HG03159 (cell line): ENCODE results near the gene C2orf66.

Experiments used
- ATAC-seq: cut with Tn5 transposase; IDR thresholded peaks from one replicate; pipeline ENCODE4 v1.9.1; 2021; ENCODE audit warnings: mild to moderate bottlenecking, moderate library complexity; ENCODE audit not compliant: unreplicated experiment

The C2orf66 gene

DNA sequence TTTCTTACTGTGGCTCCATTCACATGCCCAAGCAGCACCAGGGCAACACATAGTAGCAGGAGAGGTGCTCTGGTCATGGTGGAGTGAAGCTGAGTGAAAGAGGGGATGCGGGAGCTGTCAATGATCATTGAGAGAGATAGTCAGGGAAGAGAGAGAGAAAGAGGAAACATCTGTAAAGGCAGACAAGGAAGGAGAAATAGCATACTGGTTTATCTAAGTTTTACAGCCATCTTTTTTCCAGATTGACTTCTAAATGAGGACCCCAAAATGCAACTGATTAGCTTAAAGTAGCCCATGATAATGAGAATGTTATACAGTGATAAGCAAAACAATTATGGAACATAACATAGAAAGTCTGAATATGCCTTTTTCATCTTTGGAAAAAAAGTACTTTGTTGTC, at the start of gene C2orf66:
TSS of gene C2orf66 (minus strand) at position 96 of the 400 bp plus-strand sequence. CDS start at position 77, 19 bp downstream.
- no peak for ATAC-seq

DNA sequence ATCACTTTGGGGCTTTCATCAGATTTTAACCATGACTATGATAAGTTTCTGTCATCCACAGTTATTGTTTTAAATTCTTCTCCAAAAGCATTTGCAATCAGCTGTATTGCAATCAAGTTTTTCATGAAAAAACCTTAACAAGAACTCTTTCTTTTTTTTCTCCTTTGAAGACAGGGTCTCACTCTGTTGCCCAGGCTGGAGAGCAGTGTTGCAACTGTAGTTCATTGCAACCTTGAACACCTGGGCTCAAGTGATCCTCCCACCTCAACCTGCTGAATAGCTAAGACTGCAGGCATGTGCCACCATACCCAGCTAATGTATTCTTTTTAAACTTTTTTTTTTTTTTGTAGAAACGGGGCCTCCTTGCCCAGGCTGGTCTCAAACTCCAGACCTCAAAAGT, 45.5 kb upstream of the C2orf66 start:
- ATAC-seq, result no peak

DNA sequence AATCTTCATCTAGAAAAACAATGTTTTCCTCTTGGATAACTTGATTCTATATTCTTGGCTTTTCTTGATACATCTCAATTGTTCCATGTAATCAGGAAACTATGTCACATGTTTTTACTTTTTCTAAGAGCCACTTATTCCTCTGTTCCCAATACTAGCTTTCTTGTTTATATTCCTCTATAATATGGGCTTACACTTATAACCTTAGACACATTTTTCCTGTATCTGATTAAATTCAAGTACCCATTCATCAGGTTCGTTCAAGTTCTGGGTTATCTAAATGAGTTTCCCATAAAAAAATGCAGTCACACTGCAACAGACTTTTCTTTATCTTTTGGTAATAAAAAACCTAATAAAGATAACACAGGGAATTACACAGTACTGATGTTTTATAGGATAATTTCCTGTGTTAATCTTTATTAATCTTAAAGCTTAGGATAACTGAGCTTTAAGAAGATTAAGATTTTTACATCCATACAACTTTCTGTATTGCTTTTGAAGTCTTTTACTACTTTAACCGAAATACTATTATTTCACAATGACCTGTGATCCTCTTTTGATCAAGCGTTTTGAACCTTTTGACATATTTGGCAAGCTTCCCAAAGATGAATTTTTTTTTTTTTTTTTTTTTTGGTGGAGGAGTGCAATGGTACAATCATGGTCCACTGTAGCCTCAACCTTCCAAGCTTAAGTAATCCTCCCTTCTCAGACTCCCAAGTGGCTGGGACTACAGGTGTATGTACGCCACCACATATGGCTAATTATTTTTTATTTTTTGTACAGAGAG, 44.3 kb upstream of the C2orf66 start:
- ATAC-seq, result no peak

DNA sequence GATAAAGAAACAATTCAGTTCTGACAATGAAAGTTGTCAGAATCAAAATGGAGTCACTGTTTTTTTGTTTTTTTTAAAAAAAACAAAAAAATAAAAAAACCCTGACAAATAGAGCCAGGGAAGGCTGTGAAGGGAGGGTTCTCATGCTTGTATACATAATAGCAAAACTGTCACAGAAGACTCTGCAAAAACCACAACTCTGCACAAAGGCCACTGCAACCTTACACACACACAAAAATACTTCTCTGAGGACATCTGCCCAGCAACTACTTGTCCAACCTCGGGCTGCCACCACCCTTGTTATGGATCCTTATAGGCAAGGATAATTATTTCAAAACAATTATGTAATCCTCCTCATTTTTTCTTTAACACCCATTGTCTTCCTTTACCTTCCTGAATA, 41.9 kb upstream of the C2orf66 start:
- no peak for ATAC-seq

DNA sequence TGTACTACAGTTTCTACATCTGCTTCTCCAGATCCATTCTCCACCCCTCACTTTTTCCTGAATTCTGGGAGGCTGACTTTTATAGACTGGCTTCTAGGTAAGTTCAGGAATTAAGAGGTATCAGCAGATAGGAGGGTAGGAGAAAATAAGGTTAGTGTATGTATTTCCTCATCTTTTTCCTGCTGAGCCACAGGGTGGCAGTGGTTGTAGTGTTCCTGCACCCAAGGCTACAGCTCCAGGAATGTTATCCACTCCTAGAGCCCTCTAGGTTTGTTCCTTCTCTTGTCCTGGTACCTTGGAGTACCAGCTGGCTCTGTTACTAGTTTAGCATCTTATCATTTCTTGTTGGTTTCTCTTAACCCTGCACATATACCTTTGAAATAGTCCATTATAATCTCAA, 40.7 kb upstream of the C2orf66 start:
- no peak for ATAC-seq

DNA sequence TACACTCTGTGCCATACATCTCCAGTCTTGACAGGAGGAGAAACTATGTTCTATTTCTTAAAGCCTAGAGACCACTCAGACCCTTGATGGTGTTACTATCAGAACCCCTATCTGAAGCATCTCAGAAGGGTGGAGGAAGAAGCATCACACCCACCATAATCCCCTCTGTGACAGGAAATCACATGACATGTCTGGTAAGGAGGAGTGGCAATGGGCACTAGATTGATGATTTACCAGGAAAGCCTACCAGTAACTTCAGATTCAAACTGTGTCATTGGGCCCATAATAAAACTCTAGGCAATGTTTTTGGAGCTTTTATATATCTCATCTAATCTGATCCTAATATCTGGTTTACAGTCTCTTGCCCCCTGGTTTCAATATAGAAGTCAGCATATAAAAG, 37.1 kb upstream of the C2orf66 start:
- ATAC-seq, result no peak

DNA sequence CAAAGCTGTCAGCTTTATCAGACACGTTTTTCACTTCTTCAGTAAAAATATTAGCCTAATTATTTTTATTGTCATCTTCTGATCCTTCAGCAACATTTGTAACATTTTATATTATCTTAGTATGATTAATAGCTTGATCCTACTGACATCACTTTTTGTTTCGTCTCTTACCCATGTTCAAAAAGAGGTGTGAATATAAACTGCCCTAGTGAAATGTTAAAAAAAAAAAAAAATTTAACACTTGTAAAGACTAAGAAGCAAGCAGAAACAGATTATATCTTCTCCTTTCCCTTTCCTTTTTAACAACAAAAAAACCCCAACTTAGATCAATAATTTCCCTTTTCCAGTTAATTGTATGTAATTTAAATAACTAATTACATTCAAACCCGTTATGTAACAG, 36.2 kb upstream of the C2orf66 start:
- ATAC-seq, result no peak

DNA sequence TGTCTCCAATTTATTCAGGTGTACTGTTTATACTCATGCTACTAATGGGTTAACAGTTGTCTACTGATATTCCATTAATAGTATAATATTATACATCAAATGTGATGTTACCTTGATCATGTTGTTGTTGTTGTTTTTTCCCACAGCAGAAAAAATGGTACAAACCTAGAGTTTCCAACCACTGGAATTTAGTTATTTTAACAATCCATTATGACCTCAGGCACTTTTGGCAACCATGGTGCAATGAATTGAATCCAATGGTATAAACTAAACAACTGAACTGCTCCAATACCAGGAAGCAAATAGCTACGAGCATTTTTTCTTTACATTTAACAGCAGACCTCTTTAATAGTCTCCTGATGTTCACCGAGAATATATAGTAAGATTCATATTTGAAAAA, 31.0 kb upstream of the C2orf66 start:
- no peak for ATAC-seq

DNA sequence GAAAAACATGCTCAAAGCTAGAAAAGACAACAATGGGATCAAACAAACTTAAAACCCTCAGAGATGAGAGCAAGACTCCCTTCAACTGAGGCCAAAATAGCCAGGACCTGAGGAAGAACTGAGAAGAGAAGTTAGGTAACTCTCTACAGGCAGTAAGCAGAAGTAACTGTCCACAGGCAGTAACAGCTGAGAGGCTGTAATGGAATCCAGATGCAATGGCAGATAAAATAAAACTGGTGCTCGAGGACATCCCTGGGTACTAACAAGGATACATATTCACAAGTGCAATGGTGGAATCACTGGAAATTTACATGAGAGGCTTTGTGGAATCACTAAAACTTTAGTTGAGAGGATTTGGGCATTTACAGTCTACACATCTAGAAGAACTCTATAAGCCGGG, 30.4 kb upstream of the C2orf66 start:
- no peak for ATAC-seq

DNA sequence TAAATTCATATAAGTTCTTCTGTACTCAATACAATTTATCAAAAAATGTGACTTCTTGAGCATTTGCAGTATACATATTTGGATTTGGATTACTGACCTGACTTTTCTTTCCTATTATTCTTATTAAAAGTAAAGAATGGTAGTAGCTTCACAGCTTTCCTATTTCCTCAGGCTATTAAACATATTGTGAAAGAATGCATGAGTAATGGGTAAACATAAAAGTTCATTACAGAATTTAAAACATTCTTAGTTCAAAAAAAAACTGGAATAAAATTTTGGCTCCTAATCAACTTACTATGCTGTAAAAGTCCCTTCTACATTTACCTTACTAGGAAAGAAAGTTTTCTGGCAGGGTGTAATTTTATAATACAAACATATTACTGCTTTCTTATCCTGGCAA, 27.3 kb upstream of the C2orf66 start:
- no peak for ATAC-seq

DNA sequence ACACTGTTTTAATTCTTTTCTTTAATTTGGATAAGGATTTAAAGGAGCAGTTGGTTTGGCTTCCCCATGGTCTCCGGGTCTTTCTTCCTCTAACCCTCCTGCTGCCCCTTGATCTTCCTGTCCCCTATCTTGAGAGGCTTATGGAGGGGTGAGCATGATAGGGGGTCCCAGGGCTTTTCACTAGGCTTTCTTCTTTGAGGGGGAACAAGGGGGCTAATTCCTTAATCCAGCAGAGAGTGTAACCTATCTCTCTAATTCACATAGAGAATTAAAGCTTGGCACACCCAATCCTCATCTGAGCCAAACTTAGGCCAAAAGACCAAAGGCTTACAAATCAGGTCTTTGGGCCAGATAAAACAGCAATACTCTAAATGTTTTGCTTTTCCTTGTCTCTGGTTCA, 21.5 kb upstream of the C2orf66 start:
- no peak for ATAC-seq

DNA sequence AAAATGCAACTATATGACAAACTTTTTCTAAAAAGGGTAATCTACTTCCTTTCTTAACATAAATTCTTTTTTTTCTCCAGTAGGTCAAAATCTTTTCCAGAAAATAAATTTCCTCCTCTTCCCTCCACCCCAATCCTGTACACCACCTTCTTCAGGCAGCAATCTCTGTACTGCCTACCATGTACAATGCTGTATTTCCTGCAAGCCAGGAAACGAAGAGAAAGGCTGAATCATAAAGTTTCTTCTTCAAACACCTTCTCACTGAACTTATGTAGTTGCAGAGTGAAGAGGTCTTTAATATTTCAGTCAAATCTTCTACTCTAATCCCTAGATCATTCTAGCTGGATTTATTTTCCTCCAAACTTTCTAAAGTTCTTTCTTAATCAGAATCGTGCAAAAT, 18.2 kb upstream of the C2orf66 start:
- ATAC-seq, result no peak

DNA sequence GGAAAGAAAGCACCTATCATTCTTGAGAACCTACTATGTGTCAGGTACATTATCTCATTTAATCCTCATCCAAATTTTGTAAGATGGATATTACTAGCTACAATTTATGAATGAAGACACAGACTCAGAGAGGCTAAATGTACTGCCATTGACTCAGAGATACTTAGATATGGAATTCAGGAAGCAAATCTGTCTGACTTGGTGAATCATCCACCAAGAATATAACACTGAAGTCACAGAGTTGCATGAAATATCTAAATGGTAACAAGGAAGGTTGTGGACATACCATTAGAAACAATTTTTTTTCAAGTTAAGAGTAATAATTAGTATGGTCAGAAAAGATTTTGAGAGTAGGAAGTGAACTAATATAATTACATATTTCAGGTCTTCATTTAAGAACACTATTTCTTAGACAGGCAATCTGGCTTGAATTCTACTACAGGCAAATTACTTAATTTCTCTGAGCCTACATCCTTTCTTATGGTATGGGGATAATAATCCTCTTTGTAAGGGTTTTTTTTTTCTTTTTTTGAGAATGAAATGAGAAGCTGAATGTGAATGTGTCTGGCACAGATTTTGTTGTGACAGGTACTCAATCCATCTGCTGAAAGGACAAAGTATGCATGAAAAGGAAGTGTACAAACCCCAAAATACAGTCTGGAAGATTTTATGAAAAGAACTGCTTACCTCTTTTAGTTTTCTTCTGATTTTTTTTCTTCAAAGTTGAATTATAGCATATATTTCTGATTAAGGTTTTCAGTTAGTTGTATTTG, 14.8 kb upstream of the C2orf66 start:
- no peak for ATAC-seq

DNA sequence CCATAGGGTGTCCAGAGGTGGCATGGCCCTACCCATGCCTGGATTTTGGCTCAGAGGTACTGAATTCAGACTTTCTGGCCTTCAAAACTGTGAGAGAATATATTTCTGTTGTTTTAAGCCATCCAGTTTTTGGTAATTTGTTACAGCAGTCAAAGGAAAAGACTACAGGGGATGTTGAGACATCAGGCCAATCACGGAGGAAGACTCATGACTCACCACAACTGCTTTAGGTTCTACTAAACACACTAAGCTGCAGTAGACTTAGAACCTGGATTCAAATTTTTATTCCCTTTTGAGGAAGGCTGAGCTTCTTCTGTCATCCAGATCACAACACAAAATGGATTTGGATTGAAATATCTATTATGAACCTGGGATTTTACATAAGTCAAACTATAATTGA, 12.0 kb upstream of the C2orf66 start:
- no peak for ATAC-seq

DNA sequence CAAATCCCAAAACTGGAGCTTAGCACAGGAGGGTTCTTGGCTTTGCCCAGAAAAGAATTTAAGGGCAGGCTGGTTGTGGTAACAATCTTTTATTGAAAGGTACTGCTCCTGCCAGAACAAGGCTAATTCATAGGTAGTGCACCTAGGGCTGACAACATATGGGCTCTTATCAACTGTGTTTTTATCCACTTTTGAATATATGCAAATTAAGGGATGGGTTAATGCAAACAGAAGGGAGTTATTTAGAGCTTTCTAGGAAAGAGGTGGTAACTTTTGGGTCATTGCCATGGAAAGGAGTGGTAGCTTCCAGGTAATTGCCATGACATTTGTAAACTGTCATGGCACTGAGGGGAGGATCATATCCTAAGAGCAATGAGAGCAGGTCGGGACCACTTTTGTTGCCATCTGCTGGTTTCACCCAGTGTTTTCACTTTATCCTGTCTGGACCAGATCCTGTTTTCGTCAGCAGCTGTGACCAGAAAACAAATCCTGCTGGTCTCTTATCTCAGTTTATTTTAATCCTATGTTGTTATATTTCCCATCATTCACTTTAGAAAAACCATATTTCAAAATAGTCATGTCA, 981 bp downstream of the C2orf66 start:
- ATAC-seq, result no peak

DNA sequence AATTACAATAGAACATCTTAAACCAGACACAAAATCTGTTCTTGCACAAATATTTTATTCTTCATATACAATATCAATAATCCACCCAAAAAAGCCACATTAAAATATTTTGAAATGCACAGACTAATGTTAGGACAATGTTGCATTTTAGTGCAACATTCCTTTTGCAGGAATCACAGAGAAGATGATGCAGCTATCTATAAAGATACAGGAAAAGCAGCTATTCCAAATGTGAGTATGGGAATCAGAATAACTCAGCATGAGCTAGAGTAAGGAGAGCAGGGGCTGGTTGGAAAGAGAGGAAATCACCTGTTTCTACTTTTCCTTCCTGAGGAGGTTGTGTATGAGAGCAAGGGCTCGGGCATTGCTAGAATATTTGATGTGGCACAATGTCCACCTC, 4.8 kb downstream of the C2orf66 start:
- ATAC-seq, result no peak

DNA sequence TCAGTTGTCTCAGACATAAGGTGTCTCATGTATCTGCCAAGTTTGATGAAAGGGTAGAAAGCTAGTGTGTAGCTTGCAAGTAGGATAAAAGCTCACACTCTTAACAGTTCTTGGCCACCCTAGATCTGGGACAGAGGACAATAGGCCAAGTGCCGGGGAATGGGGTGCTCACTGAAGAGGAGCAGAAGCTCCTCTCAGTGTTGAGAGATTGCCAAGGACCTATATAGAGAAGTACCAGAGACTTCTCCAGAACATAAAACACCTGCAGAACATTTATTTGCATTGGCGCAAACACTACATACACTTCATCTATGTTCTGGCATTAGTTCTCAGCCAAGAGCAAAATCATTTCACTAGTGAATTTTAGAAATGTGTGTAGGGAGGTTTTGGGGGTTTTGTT, 6.8 kb downstream of the C2orf66 start:
- no peak for ATAC-seq

DNA sequence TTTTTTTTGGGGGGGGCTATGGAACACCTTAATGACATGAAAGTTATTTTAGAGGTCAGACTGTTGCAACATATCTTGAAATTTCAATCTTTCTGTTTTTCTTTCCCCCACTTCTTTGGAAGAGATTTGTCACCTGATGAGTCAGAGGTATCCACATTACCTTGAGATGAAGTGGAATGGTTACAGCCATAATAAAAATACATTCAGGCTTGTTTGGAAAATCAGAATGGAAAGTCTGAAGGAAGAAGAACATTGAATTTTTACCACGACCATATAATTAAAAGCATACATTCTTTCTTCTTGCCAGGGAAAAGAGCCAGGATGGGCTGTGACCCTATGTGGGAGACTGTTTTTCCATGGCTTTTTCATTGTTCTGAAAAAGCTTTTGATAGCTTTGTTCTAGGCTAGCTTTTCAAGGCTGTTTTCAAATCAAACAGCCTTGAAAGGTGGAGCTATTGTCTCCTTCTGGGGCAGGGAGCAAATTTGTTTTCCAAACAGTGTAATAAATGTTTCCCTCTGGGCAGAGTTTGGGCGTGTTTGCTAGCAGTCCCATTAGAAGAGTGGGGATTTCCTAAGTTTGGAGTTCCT, 7.4 kb downstream of the C2orf66 start:
- ATAC-seq, result no peak

DNA sequence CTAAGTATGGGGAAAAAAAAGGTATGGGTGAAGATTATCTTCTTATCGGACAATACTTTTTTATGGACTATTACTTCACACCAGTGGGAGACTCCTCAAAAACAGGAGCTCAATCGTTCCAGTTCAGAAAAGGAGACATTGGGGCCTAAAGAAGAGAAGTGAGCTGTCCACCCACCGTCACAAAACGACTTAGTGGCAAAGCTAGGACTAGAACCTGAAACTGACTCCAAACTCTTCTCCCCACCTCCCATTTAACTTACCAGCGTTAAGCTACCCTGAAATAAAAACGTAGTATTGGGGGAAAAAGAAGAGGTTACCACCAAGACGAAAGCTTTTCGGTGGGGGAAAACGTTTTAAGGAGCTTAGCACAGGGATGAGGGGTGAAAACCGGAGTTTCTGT, 10.2 kb downstream of the C2orf66 start:
- peak; percentile 7 for ATAC-seq

DNA sequence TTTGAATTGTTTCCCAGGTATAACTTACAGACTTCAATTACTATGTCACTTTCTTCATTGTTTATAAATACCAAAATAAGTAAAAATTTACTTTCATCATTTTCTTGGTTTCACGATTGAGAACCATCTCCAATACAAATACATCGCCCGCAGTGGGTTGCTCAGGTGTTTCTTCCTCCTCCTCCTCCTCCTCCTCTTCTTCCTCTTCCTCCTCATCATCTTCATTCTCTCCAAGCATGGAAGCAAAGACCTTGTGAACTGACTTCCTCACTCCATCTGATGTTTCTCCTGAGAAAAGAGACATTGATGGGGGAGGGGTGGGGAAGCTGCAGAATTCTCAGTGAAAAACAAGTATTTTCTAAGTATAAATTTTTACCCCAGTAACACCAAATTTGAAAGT, 16.3 kb downstream of the C2orf66 start:
- ATAC-seq, result no peak

DNA sequence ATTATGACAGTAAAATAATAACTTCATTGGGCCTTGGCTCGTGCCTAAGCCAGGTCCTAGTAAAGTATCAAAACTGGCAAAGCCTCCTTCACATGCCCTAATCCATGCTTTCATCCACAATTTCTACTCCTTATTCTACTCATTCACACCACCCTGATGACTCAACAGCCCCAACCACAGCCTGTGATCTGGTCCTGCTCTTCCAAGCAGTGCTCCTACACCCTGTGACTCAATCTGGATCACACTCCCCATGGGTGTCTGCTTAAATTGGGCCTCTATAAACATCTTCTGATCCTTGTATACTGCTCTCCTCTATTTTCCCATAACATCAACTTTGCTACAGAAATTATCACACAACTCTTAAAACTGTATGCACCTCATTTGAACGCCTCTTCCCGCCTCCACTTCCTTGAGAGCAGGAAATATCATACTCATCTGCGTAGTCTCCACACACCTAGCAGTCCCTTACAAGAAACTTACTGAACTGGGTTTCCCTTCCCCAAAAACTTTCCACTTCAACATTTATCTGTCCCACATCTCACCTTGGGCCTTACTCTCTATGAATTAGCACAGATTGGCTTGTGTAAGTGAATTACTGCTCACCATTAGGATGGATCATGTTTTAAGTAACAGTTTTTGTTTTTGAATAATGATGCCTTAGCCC, 25.6 kb downstream of the C2orf66 start:
- ATAC-seq, result peak; percentile 60
